Liver (tissue), 3 donors: ENCODE results near the gene SH3BGRL.

ENCODE experiments used
- ATF3 ChIP-seq: IDR thresholded peaks from 2 replicates; pipeline ENCODE4 v1.6.1; 2016; ENCODE audit warnings: antibody characterized with exemption
- CTCF ChIP-seq: fragments of 150-350 bp; IDR thresholded peaks from 2 replicates; pipeline ENCODE4 v1.5.1; 2017; ENCODE audit warnings: improper control_type of control experiment, low read depth, low read length; ENCODE audit not compliant: missing input control
- EGR1 ChIP-seq, 2 donors: IDR thresholded peaks; 2 replicates each; pipeline ENCODE4 v1.6.1; 2016 to 2018; ENCODE audit warnings: antibody characterized with exemption in 2 of 2, low read depth in 2 of 2
- FOXA1 ChIP-seq: IDR thresholded peaks from 2 replicates; pipeline ENCODE4 v1.6.1; 2016; ENCODE audit warnings: antibody characterized with exemption
- GABPA ChIP-seq, 2 donors: IDR thresholded peaks in 1 of 2; conservative IDR thresholded peaks in 1 of 2; 2 replicates each; pipeline ENCODE4 v1.6.1; 2016; ENCODE audit warnings: antibody characterized with exemption in 2 of 2, mild to moderate bottlenecking in 1 of 2, moderate library complexity in 1 of 2
- MAX ChIP-seq: IDR thresholded peaks from 2 replicates; pipeline ENCODE4 v1.6.1; 2016; ENCODE audit warnings: antibody characterized with exemption
- RAD21 ChIP-seq, 2 donors: IDR thresholded peaks; 2 replicates each; pipeline ENCODE4 v1.6.1; 2016; ENCODE audit warnings: antibody characterized with exemption in 2 of 2, mild to moderate bottlenecking in 2 of 2
- REST ChIP-seq: IDR thresholded peaks from 2 replicates; pipeline ENCODE4 v1.6.1; 2016; ENCODE audit warnings: antibody characterized with exemption, mild to moderate bottlenecking
- TAF1 ChIP-seq: conservative IDR thresholded peaks from 2 replicates; pipeline ENCODE4 v1.6.1; 2016; ENCODE audit warnings: antibody characterized with exemption, mild to moderate bottlenecking
- YY1 ChIP-seq: IDR thresholded peaks from 2 replicates; pipeline ENCODE4 v1.6.1; 2016; ENCODE audit warnings: antibody characterized with exemption, mild to moderate bottlenecking
- donor health status: healthy.
- donor health status: healthy.

GRCh38 chrX:81294101-81294500, 92.2 kb downstream of the SH3BGRL start:
- TF ChIP-seq CTCF (no peak), TAF1 (no peak), EGR1 (IDR thresholded peaks at IDR 0.05; ENCODE audit: low read depth in 2 of 2) (no peak), REST (no peak), GABPA (IDR thresholded peaks at IDR 0.05 in 1 of 2, conservative IDR thresholded peaks at IDR 0.05 in 1 of 2) (no peak), MAX (no peak), ATF3 (no peak), FOXA1 (no peak), YY1 (no peak), RAD21 (IDR thresholded peaks at IDR 0.05) (no peak)
